SK-N-SH treated with all-trans-retinoic acid at 6 μM for 48 hours (cell line): Measurements from ENCODE around the gene NTF3.

Source experiments
- ATAC-seq: fragments of 200-7000 bp; cut with Tn5 transposase; 3 replicates; pipeline ENCODE4 v1.9.1; 2020; ENCODE audit warnings: mild to moderate bottlenecking, moderate library complexity
- BACH2 ChIP-seq: fragments of 250-450 bp; sonication (Bioruptor Pico); IDR thresholded peaks from 2 replicates; pipeline ENCODE4 v1.9.0; 2021; ENCODE audit warnings: mild to moderate bottlenecking, borderline replicate concordance
- CREB5 ChIP-seq: fragments of 250-450 bp; sonication (Bioruptor Pico); IDR thresholded peaks from 2 replicates; pipeline ENCODE4 v1.5.1; 2020; ENCODE audit warnings: low read depth, mild to moderate bottlenecking, moderate library complexity
- CSRNP3 ChIP-seq: fragments of 250-450 bp; sonication (Bioruptor Pico); IDR thresholded peaks from 2 replicates; pipeline ENCODE4 v1.5.1; 2021; ENCODE audit warnings: mild to moderate bottlenecking, moderate library complexity
- ESRRG ChIP-seq: fragments of 250-450 bp; sonication (Bioruptor Pico); IDR thresholded peaks from 2 replicates; pipeline ENCODE4 v1.6.1; 2021; ENCODE audit warnings: mild to moderate bottlenecking
- GLIS3 ChIP-seq: fragments of 250-450 bp; sonication (Bioruptor Pico); IDR thresholded peaks from 2 replicates; pipeline ENCODE4 v1.5.0; 2020; ENCODE audit warnings: mild to moderate bottlenecking, moderate library complexity
- ISL1 ChIP-seq: fragments of 250-450 bp; sonication (Bioruptor Pico); IDR thresholded peaks from 2 replicates; pipeline ENCODE4 v2.1.2; 2022; ENCODE audit warnings: mild to moderate bottlenecking, moderate library complexity
- OSR1 ChIP-seq: fragments of 250-450 bp; sonication (Bioruptor Pico); IDR thresholded peaks from 2 replicates; pipeline ENCODE4 v1.8.0; 2022; ENCODE audit warnings: moderate library complexity, mild to moderate bottlenecking, inconsistent platforms
- PATZ1 ChIP-seq: fragments of 250-450 bp; sonication (Bioruptor Pico); IDR thresholded peaks from 2 replicates; pipeline ENCODE4 v1.8.0; 2020; ENCODE audit warnings: mild to moderate bottlenecking, moderate library complexity, borderline replicate concordance
- SNAI2 ChIP-seq: fragments of 250-450 bp; sonication (Bioruptor Pico); IDR thresholded peaks from 2 replicates; pipeline ENCODE4 v1.5.0; 2020; ENCODE audit warnings: mild to moderate bottlenecking, moderate library complexity
- TCF4 ChIP-seq: fragments of 250-450 bp; sonication (Bioruptor Pico); IDR thresholded peaks from 2 replicates; pipeline ENCODE4 v1.8.0; 2021; ENCODE audit warnings: mild to moderate bottlenecking, moderate library complexity, borderline replicate concordance
- ZFP3 ChIP-seq: fragments of 250-450 bp; sonication (Bioruptor Pico); IDR thresholded peaks from 2 replicates; pipeline ENCODE4 v1.5.0; 2020; ENCODE audit warnings: mild to moderate bottlenecking, moderate library complexity
- ZNF70 ChIP-seq: fragments of 450-650 bp; formaldehyde crosslinking; IDR thresholded peaks from 2 replicates; pipeline ENCODE4 v1.5.0; 2020; ENCODE audit warnings: mild to moderate bottlenecking, moderate library complexity
- ZNF8 ChIP-seq: fragments of 450-650 bp; formaldehyde crosslinking; IDR thresholded peaks from 2 replicates; pipeline ENCODE4 v1.5.0; 2020; ENCODE audit warnings: mild to moderate bottlenecking, moderate library complexity
- TF ChIP-seq, protein P1 (sequence below): fragments of 250-450 bp; sonication (Bioruptor Pico); IDR thresholded peaks from 2 replicates; pipeline ENCODE4 v1.5.0; 2020; ENCODE audit warnings: mild to moderate bottlenecking, moderate library complexity

The NTF3 gene

DNA sequence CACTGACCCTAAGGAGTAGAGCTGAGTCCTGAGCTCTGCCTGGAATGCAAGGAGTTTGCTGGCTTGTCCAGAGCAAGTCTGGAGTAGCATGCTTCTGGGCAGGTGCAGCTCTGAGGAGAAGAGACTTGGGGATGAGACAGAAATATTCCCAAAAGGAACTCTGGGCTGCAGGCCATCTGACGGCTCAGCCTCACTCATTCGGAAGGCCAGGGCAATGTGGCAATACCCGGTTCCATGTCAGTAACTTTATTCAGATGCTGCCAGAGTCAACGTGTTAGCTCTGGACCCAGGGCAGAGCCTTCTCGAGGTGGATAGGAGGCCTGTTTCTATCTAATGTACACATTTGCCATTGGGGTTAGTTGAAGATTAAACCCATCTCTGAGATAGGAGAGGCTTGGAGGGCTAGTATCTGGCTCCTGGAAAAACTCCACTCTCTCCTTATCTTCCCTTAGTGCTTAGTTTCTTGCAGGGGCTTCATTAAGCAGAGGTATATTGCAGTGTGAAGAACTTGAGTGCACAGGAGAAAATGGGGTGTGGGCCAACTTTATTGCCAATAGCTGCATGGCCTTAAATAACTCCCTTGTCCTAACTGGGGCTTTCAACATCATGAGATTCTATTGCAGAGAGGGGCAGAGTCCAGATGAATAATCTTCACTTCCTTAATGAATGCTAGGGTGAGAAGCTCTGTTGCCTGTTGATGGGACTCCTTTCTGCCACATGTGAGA lies 65.6 kb downstream of the NTF3 start (continued):
- TF ChIP-seq, protein P1, sequence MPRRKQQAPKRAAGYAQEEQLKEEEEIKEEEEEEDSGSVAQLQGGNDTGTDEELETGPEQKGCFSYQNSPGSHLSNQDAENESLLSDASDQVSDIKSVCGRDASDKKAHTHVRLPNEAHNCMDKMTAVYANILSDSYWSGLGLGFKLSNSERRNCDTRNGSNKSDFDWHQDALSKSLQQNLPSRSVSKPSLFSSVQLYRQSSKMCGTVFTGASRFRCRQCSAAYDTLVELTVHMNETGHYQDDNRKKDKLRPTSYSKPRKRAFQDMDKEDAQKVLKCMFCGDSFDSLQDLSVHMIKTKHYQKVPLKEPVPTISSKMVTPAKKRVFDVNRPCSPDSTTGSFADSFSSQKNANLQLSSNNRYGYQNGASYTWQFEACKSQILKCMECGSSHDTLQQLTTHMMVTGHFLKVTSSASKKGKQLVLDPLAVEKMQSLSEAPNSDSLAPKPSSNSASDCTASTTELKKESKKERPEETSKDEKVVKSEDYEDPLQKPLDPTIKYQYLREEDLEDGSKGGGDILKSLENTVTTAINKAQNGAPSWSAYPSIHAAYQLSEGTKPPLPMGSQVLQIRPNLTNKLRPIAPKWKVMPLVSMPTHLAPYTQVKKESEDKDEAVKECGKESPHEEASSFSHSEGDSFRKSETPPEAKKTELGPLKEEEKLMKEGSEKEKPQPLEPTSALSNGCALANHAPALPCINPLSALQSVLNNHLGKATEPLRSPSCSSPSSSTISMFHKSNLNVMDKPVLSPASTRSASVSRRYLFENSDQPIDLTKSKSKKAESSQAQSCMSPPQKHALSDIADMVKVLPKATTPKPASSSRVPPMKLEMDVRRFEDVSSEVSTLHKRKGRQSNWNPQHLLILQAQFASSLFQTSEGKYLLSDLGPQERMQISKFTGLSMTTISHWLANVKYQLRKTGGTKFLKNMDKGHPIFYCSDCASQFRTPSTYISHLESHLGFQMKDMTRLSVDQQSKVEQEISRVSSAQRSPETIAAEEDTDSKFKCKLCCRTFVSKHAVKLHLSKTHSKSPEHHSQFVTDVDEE (CRISPR knock-in tag): no peak
- no peak for TF ChIP-seq ZFP3 (CRISPR knock-in tag)
- no peak for TF ChIP-seq PATZ1 (CRISPR knock-in tag)
- TF ChIP-seq ZNF70 (CRISPR knock-in tag): no peak

- no peak for ATAC-seq
- TF ChIP-seq BACH2 (no peak), CSRNP3 (CRISPR knock-in tag) (no peak), ESRRG (CRISPR knock-in tag) (no peak), TCF4 (CRISPR knock-in tag) (no peak), PATZ1 (CRISPR knock-in tag) (no peak), GLIS3 (CRISPR knock-in tag) (no peak), ISL1 (CRISPR knock-in tag) (no peak), CREB5 (CRISPR knock-in tag) (no peak), SNAI2 (CRISPR knock-in tag) (no peak)
Measured at GRCh38 chr12:5498076-5498475, 66.2 kb downstream of the NTF3 start.

- ATAC-seq: no peak
- TF ChIP-seq BACH2 (no peak), OSR1 (CRISPR knock-in tag) (no peak), ZNF8 (no peak), ISL1 (CRISPR knock-in tag) (no peak)
- TF ChIP-seq, protein P1 (CRISPR knock-in tag): no peak
Measured at GRCh38 chr12:5498806-5499205, 66.9 kb downstream of the NTF3 start.
